Right hindlimb (tissue), 1 donor: ENCODE results near the gene VAC14.

ENCODE experiments used
- DNase-seq: peaks from one replicate; pipeline ENCODE4 v3.0.0-alpha.2; 2018

VAC14 gene

GRCh38 chr16:70784692-70785555, 16.0 kb downstream of the VAC14 start:
- no peak for DNase-seq

GRCh38 chr16:70782237-70782636, 18.7 kb downstream of the VAC14 start:
- DNase-seq: no peak

- DNase-seq: no peak
These were observed 19.2 kb downstream of the VAC14 start for GRCh38 chr16:70781800-70782199.

- no peak for DNase-seq
These were observed 20.4 kb downstream of the VAC14 start for GRCh38 chr16:70780546-70780945.

GRCh38 chr16:70779361-70779760, 21.6 kb downstream of the VAC14 start:
- DNase-seq: no peak

GRCh38 chr16:70778901-70779309, 22.1 kb downstream of the VAC14 start:
- peak; percentile 94 for DNase-seq

GRCh38 chr16:70777973-70778406, 23.0 kb downstream of the VAC14 start:
- no peak for DNase-seq

- no peak for DNase-seq
These were observed 23.5 kb downstream of the VAC14 start for GRCh38 chr16:70777496-70777895.

GRCh38 chr16:70775399-70775798, 25.6 kb downstream of the VAC14 start:
- DNase-seq: no peak

- no peak for DNase-seq
These were observed 26.7 kb downstream of the VAC14 start for GRCh38 chr16:70774261-70774660.

- no peak for DNase-seq
These were observed 28.5 kb downstream of the VAC14 start for GRCh38 chr16:70772493-70772892.

GRCh38 chr16:70770626-70771552, 30.1 kb downstream of the VAC14 start:
- peak; percentile 63 for DNase-seq

- no peak for DNase-seq
These were observed 30.7 kb downstream of the VAC14 start for GRCh38 chr16:70770291-70770625.

GRCh38 chr16:70769761-70770160, 31.2 kb downstream of the VAC14 start:
- no peak for DNase-seq

- no peak for DNase-seq
These were observed 31.8 kb downstream of the VAC14 start for GRCh38 chr16:70769131-70769530.

- no peak for DNase-seq
These were observed 32.8 kb downstream of the VAC14 start for GRCh38 chr16:70768203-70768580.

GRCh38 chr16:70767377-70768202, 33.4 kb downstream of the VAC14 start:
- DNase-seq: no peak

- no peak for DNase-seq
These were observed 34.3 kb downstream of the VAC14 start for GRCh38 chr16:70766658-70767057.

- no peak for DNase-seq
These were observed 34.8 kb downstream of the VAC14 start for GRCh38 chr16:70766176-70766575.

- no peak for DNase-seq
These were observed 35.5 kb downstream of the VAC14 start for GRCh38 chr16:70765491-70765890.

- no peak for DNase-seq
These were observed 36.3 kb downstream of the VAC14 start for GRCh38 chr16:70764632-70765031.

- DNase-seq: no peak
These were observed 40.7 kb downstream of the VAC14 start for GRCh38 chr16:70760221-70760620.

GRCh38 chr16:70759666-70760065, 41.3 kb downstream of the VAC14 start:
- DNase-seq: no peak
